Erythroblast (primary cell): ENCODE measurements around the gene TAS2R60.

Experiments
- GATA1 ChIP-seq: IDR thresholded peaks from 2 replicates; pipeline ENCODE4 v1.6.1; 2011; ENCODE audit warnings: low read depth, mild to moderate bottlenecking, control low read depth, low read length, moderate library complexity
- POLR2A ChIP-seq: IDR thresholded peaks from 2 replicates; pipeline ENCODE4 v1.6.1; 2011; ENCODE audit warnings: mild to moderate bottlenecking, low read length

DNA sequence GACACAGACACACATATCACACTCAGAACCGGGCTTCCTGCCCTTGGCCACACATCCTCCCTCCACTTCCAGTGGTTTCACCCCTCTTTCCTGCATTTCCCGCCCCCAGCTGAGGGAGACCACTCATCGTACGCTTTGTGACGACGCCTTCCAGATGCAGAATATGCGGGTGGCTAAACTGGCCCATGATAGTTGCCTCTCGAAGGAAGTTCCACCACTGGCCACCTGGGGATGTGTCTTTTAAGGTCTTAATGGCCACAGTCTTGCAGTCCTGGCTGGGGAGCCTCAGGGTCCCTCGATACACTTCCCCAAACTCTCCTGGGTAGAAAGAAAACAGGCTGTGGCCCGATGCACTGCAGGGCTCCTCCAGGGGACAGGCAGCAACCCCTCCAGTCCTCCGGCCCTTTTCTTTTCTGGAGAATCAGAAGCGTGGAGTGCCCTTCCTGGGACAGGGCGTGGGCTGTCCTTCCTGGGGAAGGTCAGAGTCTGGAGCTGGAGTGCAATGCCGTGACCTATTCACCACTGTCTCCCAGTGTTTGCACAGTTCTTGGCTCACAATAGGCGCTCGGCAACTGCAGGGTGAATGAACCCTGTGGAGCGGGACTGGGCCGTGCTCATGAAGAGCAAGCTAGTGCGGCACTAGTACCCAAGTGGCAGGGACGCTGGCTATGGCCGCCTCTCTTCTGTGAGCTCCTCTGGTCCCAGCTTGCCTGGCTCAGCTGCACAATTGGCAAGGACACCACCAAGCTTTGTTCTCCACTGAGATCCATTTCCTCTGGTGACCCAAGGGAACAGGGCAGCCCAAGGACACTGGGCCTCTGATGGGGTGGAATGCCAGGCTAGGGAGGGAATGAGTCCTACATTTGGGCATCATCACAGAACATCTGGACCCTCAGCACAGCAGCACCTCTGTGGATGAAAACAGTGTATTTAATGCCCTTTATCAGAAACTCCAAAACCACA is 47.8 kb upstream of the TAS2R60 start:
- no peak for TF ChIP-seq POLR2A
- TF ChIP-seq GATA1, result no peak
